Stimulated activated CD4-positive, alpha-beta T cell treated with anti-CD3 and anti-CD28 coated beads, Interleukin-1b, Interleukin-23, amount 100 ng/mL, for 48 hours (primary cell): Measurements from ENCODE around the gene OR10J1.
"Not testable (repeated sequence)": the region's sequence is repeated elsewhere in the genome, so short reads cannot be mapped to it uniquely, and the experiment has no call there.

Experiments used
- DNase-seq: peaks from one replicate; pipeline ENCODE4 v3.0.0-alpha.2; 2020

Gene OR10J1

GRCh38 chr1:159439422-159439821, at the start of gene OR10J1:
Gene OR10J1, plus strand, starts transcription at chr1:159439722. Its CDS starts 70 bp downstream, at chr1:159439792.
- no peak for DNase-seq

- DNase-seq: no peak
Observed at GRCh38 chr1:159406821-159407220, 32.7 kb upstream of the OR10J1 start.

- no peak for DNase-seq
Observed at GRCh38 chr1:159408862-159409400, 30.6 kb upstream of the OR10J1 start.

- DNase-seq: no peak
Observed at GRCh38 chr1:159421821-159422220, 17.7 kb upstream of the OR10J1 start.

GRCh38 chr1:159428536-159428935, 11.0 kb upstream of the OR10J1 start:
- no peak for DNase-seq

- no peak for DNase-seq
Observed at GRCh38 chr1:159429074-159429861, 10.3 kb upstream of the OR10J1 start.

- DNase-seq: no peak
Observed at GRCh38 chr1:159430985-159431384, 8.5 kb upstream of the OR10J1 start.

- no peak for DNase-seq
Observed at GRCh38 chr1:159431904-159432303, 7.6 kb upstream of the OR10J1 start, which contains the start of gene OR10J4. Gene OR10J4, plus strand, starts transcription at chr1:159432204.

- no peak for DNase-seq
Observed at GRCh38 chr1:159436469-159436868, 3.1 kb upstream of the OR10J1 start.

- no peak for DNase-seq
Observed at GRCh38 chr1:159441360-159441759, 1.8 kb downstream of the OR10J1 start.

- DNase-seq: no peak
Observed at GRCh38 chr1:159442428-159442827, 2.9 kb downstream of the OR10J1 start.

- no peak for DNase-seq
Observed at GRCh38 chr1:159443066-159443750, 3.7 kb downstream of the OR10J1 start.

- no peak for DNase-seq
Observed at GRCh38 chr1:159444511-159444910, 5.0 kb downstream of the OR10J1 start.

- no peak for DNase-seq
Observed at GRCh38 chr1:159448181-159448580, 8.7 kb downstream of the OR10J1 start.

- not testable (repeated sequence) for DNase-seq
Observed at GRCh38 chr1:159449605-159450004, 10.1 kb downstream of the OR10J1 start.

- no peak for DNase-seq
Observed at GRCh38 chr1:159459551-159459950, 20.0 kb downstream of the OR10J1 start.

- no peak for DNase-seq
Observed at GRCh38 chr1:159465191-159465603, 25.7 kb downstream of the OR10J1 start.

GRCh38 chr1:159468321-159468720, 28.8 kb downstream of the OR10J1 start:
- no peak for DNase-seq

- no peak for DNase-seq
Observed at GRCh38 chr1:159469921-159470533, 30.5 kb downstream of the OR10J1 start.

GRCh38 chr1:159473335-159473734, 33.8 kb downstream of the OR10J1 start:
- no peak for DNase-seq

GRCh38 chr1:159474926-159475325, 35.4 kb downstream of the OR10J1 start:
- no peak for DNase-seq

GRCh38 chr1:159483501-159483900, 44.0 kb downstream of the OR10J1 start:
- no peak for DNase-seq
